NK-92 (cell line): ENCODE measurements around the gene CCDC192.
"Not testable (repeated sequence)": the region's sequence is repeated elsewhere in the genome, so short reads cannot be mapped to it uniquely, and the experiment has no call there.

Experiments
- DNase-seq: peaks from one replicate; lab custom pipeline; 2025; ENCODE audit not compliant: unreplicated experiment; lab: John Stamatoyannopoulos, UW

Gene CCDC192

DNA sequence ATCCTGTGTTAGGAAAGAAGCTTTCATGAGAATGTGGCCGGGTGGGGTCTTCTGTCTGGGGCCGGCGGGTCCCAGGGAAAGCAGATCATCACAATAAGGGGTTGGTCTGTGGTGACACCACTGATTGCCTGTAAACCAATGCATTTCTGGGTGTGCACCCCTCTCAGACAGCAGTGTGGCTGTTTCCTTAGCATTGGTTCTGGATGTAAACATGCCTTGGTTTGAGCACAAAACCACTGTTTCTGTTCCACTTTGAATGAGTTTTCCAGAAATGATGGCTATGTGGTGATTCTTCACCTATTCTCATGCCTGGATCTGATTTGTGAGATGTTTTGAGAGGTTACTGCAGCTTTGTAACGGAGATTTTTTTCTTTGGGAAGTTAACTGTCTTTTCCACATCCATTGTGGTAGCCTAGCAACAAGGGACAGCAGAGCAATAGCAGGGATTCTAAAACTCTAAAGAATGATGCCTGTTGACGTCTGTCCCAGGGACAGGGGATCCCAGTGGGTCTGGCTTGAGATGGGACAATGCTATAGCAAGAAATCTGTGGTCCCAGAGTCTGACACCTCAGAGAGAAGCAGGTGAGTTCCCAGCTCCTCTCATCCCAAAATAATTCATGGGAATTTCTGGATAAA, at the start of gene CCDC192:
Gene CCDC192 (plus strand): TSS at position 466 of the 636 bp plus-strand sequence. CDS start 55 bp downstream, at position 521.
- DNase-seq, result no peak

GRCh38 chr5:127656825-127657224, 46.4 kb upstream of the CCDC192 start:
- DNase-seq, result no peak

DNA sequence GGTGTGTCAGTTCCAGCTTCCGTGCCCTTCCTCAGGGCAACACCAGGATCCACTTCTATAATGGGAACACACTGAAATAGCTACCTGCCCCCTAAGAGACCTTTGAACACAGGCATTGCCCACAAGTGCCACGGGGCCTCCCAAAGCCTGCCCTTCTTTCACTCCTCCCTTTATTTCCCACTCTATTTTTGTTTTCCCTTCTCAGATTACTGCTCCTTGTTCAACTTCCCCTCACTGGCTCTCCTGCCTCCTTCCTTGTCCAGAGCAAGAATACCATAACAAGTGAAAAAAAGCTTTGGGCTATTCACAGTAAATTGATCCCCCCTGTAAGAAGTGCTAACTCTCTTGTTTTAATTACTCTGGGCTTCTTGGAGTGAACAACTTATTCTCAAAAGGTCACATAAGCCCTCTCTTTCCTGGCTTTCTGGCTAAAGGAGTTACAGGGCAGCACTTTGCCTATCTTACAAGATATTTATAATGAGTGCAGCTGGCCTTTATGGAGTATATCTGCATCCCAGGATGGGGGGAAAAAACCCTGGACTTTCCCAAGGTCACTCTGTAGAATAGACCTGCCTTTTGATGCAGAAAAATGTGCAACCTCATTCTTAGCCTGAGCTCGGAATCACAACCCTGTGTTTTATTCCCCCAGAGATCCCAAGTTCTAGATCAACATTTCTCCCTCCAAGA, 43.0 kb upstream of the CCDC192 start:
- no peak for DNase-seq

GRCh38 chr5:127664093-127664492, 39.1 kb upstream of the CCDC192 start:
- DNase-seq, result no peak

DNA sequence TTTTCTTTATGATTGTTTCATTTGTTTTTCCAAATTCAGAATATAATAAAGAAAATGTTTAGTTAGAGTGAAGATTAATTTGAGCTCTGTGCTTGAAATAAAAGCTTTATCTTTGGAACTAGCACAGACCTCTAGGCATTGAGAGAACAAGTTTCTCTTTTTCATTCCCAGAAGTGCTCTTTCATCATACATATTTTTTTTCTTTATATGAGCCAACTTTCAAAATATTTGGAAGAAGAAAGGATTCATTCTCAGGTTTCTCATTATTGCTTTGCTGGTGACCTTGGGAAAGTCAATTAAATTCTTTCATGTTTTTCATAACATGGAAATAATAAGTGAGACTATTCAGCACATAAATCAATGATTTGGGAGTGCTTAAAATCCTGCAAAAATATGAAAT, 37.5 kb upstream of the CCDC192 start:
- no peak for DNase-seq

DNA sequence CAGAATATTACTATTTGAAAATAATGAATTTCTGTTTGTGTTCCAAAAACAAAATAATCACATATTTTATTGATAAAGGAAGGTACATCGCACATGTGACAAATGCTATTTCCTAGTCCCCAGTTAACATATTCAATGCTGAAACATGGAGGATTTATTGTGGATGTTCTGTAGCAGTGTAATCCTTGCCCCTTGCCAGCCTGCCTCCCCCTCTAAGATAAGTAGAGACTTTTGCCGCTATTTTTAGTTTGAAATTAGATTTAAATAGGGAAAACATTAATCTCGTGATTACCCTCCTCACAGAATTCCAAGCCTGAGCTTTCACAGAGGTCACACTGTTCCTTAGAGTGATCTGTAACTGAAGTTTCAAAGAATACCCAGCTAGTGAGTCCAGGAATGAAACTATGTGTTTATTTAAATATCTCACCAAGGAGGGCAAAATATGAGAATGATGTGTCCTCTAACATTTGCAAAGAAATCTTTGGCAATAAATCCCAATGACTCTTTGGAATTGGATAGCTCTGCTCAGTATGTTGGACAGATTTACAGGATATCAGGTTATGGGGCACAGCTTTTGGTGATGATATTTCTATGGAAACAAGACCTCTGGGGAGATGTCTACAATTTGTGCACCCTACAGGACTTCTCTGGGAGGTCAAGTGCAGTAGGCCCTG, 37.0 kb upstream of the CCDC192 start:
- no peak for DNase-seq

DNA sequence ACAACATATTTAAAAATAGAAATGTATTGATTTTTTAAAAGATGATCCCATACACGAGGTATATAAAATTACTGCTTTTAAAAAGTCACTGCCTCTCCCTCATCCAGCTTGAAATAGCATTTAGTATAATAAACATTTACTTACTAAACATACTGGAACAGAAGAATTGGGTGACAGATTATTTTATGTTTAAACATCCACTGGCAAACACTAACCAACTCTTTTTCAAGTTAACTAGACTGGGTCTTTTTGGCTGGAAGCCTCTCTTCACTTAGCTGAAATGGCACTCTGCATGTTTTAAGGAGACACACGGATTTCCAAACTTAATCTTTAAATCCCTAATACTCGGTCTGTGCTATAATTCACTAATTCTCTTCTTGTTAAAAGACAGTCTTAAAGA, 35.3 kb upstream of the CCDC192 start:
- no peak for DNase-seq

GRCh38 chr5:127671218-127671617, 32.0 kb upstream of the CCDC192 start:
- no peak for DNase-seq

DNA sequence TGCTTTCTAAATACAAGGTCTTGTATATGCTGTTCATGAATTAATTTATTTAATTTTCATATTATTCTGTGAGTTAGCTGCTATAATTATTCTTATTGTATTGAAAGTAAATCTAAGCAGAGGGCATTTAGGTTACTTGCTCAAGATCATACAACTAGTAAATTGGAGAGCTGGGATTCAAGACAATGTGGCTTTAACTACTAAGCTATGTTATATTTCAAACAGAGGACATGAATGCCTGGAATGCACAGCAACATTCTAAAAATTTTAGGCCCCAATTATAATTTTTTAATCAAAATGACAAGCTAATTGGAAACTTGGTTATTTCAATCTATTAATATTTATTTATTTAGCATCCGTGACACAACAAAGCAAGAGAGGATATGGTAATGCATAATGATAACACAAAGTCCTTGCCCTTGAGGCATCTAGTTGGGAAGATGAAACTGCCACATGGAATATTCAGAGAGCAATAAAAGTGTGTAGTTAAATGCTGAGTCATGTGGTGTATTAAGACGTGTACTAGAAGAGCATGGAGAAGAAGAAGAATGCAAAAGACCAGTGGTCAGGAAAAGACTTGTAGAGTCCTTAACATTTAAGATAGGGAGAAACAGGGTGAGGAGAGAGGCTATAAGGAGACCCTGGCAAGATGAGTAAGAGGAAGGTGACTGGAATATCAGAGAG, 29.9 kb upstream of the CCDC192 start:
- DNase-seq, result no peak

DNA sequence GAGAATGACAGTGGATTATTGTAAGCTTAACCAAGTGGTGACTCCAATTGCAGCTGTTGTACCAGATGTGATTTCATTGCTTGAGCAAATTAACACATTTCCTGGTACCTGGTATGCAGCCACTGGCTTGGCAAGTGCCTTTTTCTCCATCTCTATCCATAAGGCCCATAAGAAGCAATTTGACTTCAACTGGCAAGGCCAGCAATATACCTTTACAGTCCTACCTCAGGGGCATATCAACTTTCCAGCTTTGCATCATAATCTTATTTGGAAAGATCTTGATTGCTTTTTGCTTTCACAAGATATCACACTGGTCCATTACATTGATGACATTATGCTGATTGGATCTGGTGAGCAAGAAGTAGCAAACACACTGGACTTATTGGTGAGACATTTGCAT, 26.2 kb upstream of the CCDC192 start:
- not testable (repeated sequence) for DNase-seq

DNA sequence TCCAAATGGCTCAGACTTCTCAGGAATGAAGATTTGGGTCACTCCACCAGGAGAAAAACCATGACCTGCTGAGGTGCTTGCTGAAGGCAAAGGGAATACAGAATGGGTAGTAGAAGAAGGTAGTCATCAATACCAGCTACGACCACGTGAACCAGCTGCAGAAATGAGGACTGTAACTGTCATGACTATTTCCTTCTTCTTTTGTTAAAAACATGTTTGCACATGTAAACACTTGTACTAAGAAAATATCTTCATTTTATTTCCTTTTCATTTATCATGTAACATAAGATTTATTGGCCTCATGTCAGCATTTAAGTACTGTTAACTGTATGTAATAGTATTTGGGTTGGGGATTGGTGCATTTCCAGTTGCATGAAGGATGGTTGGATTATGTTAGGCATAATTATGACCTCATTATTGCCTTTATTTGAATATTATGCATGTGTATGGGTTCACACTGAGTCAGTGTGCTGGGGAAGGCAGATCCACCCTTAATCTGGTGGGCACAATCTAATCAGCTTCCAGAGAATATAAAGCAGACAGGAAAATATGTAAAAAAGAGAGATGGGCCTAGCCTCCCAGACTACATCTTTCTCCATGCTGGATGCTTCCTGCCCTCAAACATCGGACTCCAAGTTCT, 23.4 kb upstream of the CCDC192 start:
- not testable (repeated sequence) for DNase-seq

- no peak for DNase-seq
Measured at GRCh38 chr5:127680595-127680994, 22.6 kb upstream of the CCDC192 start.

- no peak for DNase-seq
Measured at GRCh38 chr5:127683008-127683407, 20.2 kb upstream of the CCDC192 start.

DNA sequence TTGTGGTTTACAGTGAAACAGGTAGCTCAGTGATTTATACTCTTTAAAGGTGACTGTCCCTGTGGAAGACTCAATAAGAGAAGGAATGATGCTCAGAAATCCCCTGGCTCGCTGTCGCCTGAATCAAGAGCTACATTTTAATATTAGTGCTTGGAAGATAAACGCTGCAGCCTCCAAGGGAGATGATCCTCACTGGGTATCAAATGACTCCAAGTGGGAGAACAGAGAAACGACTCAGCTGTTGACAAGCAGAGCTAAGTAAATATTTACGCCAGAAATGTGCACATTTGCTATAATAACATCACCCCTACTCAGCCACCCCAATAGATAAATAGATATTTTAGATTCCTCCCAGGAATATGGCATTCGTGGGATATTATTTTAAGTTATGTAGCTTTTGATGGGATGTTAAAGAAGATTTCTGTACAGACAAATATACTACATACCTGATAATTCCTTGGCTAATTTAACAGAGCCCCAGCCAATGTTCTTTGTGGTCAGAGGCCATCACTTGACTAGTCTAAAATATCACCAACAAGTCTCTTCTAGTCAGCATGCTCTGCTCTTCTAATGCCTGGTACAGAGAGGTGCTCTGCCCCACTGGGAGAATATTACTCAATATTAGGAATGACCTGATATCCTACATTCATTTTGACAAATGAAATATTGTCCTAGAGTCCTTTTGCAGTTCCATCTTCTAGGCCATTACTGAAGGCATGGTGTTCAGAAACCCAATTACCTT, 18.3 kb upstream of the CCDC192 start:
- DNase-seq, result no peak

GRCh38 chr5:127685662-127686061, 17.5 kb upstream of the CCDC192 start:
- DNase-seq, result no peak

- no peak for DNase-seq
Measured at GRCh38 chr5:127686424-127686823, 16.8 kb upstream of the CCDC192 start.

DNA sequence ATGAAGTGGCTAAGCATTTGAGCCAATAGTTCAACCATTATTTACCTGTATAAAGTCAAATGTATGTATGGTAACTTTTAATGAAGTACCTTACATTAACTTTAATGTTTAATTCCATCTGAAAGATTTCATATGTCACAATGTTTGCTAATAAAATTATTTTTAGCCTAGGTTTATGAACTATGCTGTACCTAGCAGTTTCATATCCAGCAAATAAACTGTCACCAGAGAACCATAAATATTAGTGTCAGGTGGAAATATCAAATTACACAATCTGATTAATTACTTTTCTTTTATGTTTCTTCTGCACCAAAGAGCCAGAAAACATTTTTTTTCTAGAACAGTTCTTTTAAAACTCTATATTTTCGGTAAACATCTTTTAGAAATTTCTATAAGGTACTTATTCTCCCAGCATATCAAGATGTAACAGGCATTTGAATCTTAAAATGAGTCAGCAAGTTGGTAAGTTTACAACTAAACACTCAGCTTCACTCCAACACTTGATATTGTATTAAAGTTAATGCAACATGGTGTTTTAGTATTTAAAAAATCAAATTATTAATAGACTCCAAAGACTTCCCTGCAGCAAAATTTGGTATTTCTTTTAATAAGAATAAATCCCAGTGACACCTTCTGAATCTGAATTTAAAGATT, 8.5 kb upstream of the CCDC192 start:
- no peak for DNase-seq

GRCh38 chr5:127695346-127695745, 7.8 kb upstream of the CCDC192 start:
- no peak for DNase-seq

DNA sequence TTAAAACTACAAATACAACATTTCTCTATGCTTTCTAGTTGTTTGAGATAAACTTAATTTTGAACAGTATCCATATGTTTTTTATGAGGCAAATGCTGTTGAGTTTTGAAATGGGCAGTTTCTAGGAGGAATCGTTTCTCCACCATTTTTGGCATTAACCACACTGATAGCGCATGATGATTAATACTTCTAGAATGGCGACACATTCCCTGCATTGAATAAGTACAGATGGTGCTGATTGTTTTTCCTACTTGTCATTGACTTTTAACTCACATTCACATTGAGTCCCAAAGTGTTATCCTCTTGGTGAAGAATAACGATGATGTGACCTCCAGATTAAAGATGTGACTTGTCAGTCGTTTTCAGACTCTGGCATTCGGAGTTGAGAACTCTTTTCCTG, 6.5 kb upstream of the CCDC192 start:
- no peak for DNase-seq
